GM18498 (cell line): Measurements from ENCODE around the gene STK40.

Experiments used
- ATAC-seq: cut with Tn5 transposase; IDR thresholded peaks from one replicate; pipeline ENCODE4 v1.9.1; 2021; ENCODE audit warnings: mild to moderate bottlenecking, moderate library complexity; ENCODE audit not compliant: unreplicated experiment

STK40 gene

DNA sequence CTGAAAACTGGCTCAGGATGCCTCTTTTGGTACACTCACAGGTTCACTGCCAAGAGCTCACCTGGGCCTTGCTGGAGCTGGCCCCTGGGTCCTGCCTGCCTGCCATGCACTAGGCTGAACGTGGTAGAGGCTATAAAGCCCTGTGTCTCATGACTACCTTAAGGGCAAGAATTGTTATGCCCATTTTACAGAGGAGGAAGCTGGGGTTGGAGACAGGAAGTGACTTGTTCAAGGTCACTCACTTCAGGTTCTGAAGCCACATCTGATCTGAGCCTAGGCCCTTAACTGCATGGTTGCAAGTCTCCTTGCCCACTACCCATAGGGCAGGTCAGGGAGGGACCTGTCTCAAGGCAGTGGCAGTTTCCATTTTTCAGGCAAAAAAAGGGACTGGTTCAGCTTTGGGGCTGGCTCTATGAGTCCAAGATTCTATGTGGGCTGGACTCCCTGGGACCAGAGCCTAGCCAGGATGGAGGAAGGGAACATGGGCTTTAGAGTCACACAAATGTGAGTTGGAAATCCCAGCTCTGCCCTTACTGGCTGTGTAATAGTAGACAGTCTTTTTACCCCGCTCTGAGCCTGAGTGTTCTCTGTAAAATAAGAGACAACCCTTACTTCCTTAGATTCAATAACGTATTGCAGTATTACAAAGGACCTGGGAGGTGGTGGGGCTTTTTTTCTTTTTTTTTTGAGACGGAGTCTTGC is 7.8 kb downstream of the STK40 start:
- ATAC-seq = no peak

DNA sequence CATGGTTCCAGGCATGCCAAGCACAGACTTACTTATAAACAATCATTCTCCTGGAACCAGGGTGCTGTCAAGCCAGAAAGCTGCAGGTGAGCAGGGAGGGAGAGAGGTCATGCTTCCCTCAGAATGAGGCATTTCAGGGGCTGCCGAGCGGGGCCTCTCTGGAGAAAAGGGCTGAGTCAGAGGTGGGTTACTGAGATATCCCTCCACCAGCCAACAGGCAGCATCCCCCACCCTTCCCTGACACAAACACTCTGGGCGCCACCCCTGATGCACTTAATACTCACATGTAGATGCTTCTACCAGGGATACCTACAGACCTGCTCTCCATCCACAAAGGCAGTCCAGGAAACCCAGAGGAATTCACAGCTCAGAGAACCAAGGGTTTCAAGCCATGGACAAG is 13.1 kb downstream of the STK40 start:
- no peak for ATAC-seq

DNA sequence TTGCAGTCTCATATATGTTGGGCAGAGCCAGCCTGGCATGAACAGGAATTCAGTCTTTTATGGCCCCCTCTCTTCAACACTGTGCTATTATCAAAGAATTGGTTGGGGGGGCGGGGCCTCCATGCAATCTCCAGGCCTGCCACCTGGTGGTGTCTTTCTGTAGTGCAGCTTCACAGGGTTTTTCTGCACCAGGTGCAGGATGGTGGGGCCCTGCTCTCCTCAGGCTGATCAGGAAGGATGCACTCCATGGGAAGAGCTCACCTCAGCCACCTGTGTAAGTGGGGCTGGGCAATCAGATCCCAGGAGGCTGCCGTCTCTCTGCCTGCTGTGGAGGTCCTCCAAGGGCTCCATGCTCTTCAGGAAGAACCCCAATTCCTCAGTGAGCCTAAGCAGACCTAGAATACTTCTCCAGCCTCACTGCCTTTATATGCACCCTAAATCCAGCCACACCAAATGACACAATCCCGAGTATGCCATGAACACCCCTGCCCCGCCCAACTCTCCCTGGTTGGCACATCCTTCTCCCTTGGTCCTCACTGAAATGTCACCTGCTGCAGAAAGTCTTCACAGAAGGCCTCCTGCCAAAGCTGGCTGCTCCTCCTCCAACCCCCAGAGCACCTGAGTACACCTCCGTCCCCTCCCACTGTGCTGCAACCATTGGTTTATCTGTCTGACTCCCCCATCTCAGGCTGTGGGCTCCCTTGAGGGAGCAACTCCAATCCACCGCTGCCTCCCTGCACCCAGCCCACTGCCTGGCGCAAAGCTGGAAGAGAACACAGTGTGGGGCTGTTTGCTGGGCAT is 16.5 kb downstream of the STK40 start:
- ATAC-seq = no peak

DNA sequence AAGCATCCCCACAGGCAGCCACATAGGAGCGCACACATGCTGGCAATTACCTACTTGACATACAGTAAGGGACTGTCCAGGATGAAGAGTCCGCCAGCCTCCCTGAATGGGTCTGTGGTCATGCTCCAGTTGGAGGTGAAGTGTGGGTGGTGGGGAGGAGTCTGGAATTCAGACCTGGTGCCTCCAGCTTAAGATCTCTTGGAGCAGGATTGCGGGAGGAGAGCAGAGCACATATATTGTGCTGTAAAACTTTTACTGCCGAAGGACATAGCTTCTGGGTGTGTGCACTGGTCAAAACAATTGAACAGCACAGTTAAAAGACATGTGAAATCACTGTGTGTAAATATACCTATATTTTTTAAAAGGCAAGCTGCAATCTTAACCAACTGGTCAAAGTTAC is 17.9 kb downstream of the STK40 start:
- ATAC-seq = no peak

DNA sequence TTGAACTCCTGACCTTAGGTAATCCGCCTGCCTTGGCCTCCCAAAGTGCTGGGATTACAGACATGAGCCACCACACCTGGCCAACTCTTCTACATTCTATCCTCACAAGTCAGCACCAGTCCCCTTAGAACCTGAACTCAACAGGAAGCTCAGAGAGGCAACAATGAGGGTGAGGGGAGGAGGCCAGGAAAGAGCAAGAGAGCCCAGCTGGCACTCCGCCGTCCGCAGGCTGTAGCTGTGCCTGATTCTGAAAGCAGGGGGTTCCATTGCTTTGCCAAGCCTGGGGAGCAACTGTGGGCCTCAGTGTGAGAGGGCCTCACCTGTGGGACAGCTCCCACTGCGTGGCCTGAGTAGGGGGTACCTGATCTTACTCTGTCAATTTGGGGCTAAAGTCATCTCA is 18.7 kb downstream of the STK40 start:
- no peak for ATAC-seq

DNA sequence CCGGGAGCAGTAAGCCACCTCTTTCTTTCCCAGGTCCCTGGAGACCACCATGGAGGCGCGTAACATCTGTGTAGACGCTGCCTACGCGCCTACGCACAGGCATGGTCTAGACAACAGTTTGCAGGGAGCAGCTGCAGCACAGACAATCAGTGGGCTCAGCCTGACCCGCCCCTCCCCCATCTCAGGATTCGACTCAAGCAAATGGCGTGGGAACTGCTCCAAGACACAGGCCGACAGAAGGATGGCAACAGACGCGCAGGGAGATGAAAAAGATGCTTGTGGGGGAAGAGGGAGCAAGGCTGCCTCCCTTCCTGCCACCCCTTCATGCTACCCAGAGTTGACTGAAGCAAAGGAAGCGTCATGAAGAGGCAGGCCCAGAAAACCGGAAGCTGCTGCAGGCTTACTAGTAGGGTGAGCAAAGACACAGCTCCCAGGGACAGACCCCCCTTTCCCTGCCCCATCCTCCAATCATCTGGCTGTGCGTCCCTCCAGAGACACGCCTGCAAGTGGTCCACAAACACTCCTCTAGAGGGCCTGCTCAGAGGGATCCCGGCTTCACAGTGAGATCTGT is 19.5 kb downstream of the STK40 start:
- ATAC-seq = no peak

DNA sequence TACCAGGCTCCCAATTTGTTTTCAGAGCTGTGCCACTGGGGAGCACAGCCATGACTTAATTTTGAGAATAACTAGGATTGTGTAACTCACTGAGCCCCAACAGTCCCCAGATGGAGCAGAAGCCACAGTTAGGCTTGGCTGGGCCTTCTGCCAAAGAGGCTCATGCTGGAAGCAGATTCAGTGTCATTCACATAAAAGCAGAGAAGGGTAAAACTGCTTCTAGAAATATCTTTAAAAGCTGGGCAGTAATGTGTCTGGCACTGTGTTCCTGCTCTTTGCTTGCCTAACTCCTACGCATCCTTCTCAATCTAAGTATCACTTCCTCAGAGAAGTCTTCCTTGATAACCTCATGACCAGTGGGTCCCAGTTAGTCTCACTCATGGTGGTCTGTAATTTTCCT is 20.3 kb downstream of the STK40 start:
- ATAC-seq = no peak

DNA sequence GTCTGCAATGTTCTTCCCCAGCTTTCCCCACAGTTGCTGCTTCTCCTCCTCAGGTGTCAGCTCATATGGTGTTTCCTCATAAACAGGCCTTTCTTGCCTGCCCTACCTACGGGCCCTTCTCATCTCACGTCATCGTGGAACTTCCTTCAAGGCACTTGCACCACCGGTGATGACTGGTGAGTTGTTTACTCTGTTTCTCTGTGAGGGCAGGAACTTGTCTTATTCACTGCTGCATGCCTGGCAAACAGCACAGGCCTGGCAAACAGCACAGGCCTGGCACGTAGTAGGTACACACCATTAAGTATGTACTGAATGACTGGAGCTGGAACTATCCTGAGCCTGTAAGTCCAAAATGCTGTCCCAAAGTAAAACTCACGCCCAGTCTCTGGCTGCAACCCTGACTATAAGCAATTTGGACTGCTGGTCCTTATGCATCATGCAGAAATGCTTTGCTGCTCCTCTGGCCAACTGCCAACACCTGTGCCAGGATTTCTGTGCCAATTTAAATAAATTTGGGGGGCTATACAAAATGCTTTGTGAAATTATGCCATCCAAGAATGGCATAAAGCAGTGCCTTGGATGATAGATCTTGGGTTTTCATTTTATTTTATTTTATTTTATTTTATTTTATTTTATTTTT is 25.7 kb downstream of the STK40 start:
- no peak for ATAC-seq

DNA sequence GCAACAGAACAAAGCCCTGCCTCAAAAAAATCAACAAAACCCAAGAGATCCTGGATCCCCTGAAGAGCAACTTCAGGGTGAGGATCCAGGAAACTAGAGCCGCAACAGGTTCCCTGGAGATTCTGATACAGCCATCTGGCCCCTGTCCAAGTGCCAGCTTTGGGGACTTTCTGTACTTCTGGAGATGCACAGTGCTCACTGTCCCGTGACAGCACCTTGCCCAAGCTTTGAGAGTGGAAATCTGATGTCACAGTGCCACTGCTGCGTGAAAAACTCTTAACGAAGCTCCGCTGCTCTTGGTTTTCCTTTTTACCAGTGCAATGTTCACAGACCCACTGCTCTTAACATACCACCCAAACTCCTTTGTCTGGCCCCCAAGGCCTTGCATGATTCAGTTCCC is 26.3 kb downstream of the STK40 start:
- no peak for ATAC-seq

DNA sequence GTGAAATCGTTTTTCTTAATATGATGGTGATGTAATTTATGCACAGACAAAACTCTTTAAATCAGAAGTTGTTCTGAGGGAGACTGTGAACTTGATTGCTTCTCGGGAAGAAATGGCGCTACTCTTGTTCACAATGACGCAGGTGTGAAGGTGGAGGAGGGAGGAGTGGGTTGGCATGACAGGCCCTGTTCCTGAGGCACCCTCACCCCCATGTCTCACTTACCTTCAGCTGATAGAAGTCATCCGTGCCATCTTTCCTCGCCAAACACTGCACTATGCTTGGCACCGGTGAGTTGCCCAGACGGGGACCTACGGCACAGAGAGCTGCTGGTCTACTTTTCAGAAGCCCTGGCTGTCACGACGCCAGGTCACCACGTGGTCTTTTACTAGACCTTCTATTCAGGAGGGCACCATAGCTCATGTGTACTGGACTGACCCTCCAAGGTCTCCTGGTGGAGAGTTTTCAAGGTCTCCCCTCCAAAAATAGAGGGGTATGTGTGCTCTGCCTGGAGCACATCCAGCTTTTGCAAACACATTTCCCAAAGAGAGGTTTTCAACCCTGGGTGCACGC is 27.1 kb downstream of the STK40 start:
- ATAC-seq = no peak

DNA sequence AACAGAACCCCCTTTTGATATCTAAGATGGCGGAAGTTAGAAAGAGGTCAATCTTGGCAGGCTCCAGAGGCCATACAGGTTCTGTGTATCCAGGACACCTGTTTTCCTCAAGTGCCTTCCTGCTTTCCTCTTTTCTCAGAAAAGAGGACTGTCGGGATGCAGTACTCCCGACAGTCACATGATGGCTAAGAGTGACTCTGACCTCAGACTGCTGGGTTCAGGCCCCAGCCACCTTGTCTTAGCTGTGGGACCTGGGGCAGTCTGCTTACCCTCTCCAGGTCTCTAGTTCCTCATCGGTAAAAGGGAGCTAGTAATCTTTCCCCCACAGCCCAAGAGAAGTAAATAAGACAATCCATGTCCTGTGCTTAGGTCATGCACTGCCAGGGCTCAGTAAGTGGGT is 29.9 kb downstream of the STK40 start:
- no peak for ATAC-seq

DNA sequence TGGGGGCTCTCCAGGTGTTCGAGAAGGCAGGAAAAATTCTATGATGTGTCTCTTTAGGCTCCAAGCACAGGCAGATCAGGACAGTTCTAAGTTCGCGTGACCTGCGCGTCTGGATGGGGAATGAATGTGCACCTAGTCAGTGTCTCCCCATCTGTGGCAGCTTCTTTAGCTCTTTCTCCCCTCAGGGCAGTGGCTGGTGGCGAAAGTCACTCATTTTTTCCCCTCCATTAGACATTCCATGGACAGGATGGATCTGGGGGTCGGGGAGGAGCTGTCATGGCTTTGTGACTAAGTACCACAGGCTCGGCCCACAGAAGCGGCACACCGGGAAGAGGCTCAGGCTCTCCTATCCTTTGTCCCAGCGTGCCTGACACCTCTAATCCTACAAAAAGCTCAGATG is 31.2 kb downstream of the STK40 start:
- no peak for ATAC-seq

DNA sequence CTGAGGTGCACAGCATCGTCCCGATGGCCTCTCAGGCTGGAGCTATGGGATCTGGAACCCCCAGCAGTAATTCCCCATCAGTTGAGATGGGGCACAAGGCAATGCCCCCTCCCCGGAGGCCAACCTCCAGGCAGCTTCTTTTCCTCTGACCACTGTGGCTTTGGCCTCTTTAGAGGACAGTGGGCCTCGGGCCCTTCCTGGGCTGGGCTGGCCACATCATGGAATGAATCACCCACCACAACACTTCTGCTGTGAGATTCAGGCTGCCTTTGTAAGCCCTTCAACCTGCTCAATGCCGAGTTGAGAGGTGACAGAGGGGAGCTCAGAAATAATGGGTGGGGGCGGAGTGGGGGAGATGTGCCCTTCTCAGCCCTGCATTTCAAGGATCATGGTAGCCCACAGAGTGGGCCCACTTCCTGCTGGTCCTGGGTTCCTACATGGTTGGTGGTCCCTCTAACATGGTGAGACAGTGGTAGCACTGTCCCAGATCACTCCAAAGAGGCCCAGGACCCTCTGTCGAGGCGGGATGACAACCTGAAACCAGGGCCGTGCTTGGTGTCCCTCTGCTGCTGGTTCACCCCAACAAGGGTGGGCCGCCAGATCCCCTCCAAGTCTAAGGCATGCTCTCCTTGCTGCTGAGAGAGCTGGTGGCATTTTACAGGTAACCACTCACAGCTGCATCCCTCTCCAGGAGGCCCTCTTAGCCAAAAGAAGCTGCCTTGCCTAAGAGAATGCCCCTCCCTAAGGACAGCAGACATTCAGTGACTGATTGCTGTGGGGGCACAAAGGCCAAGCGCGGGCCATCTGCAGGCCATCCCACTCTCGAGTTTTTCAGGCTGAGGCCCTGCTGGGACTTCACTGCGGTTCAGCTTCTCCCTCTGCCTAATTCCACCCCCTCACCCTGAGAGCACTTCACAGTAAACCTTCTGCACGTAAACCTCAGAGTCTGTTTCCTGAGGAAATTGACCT is 32.5 kb downstream of the STK40 start:
- ATAC-seq = no peak

DNA sequence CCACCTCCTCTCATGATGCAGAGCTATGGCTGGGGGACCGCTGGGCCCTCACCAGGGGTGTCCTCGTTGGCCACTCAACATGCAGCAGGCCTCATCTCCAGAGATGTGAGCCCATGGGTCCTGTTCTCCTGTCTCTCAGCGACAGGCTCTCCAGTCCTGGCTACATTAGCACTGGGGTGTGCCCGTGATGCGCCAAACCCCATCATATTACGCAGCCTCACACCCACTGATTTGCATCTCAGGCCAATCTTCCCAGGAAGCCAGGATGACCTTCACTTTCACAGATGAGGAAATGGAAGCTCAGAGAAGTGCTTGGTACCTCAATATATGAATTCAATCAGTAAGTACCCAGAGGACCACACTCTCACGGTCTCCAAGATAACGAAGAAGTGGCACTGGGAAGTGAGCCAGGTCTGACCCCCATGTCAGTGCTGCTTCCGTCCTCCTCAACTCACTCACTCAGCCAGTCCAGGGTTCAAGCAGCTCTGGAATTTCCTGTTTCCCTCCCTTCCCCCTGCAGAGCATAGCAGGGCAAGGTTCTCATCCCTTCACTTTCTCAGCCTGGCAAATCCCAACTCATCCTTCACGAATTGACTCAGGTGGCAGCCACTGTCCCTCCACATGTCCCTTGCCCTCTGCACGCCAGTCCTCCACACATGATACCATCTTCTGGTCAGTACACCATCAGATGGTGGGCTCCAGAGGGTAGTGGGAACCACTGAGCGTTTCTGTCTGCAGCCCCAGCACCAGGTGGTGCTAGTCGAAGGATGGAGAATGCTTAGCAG is 33.4 kb downstream of the STK40 start:
- no peak for ATAC-seq

DNA sequence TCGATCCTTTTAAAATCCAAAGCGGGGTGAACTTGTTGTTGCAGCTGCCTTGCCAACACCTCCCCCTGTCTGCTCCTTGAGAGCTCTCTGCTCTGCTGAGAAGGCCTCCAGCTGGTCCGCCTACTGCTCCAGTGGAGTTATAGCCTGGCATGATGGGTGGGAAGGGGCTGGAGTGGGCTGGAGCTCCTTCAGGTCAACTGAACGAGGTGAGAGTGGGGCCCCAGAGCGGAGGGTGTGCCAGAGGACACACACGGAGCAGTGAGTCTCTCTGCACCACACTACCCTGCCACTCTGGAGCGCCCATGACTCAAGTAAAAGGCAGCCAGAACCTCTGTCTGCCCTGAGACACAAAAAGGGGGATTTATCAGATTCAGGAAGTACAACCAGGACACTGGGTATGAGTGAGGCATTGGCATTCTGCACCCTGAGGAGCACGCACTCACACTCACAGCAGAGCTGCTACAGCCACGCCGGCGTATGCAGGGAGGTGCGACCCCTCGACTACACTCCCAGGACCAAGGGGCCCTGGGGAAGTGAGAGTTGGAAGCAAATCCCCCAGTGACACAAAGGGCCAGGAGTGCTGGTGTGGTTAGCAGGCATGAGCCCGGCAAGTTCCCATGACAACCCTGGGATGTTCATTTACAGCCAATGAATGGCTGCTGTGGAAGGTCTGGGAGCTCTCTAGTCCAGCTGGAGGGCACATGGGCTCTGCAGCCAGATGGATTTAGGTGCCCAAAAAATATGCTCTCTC is 34.3 kb downstream of the STK40 start:
- ATAC-seq = no peak

DNA sequence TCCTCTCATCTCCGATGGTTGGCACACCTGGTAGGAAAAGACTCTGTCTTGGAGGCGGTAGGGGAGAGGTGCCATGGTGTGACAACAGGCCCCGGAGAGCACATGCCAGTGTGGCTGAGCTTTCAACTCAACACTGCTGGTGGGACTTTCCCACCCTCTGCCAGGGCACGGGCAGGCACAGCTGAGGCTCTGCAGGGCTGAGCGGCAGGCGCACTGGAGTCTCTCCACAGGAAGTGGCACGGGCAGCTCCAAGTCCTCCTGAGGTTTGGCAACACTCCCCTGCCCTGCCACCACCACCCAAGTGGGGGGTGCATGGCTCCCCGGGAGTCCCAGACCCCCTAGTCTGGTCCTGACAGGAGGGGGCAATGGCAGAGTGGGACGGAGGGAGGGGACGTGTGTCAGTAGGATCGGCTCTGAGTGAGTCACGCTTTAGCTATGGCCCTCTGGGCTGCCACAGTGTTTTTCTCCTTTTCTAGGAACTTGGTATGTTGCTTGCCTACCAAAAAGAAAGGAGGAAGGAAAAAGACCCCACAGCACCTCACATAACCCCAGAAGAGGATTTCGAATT is 35.0 kb downstream of the STK40 start:
- ATAC-seq = no peak

DNA sequence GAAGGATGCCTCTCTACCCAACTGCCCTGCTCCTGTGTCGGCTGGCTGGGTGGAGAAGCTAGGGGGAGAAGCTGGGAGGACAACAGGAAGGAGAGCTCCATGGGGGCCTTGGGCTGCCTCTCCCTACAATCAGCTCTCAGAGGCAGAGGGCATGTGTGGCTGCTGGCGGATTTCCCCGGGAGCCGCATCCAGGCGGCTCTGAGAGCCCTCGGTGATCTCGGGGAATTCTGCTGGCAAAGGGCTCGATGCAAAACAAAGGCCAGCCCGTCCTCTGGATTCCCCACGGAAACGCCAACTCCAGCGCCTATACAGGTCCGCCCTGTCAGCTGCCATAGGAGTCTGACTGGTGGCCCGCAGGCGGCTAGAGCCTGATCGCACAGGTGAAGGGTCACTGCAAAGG is 35.9 kb downstream of the STK40 start:
- ATAC-seq = no peak

DNA sequence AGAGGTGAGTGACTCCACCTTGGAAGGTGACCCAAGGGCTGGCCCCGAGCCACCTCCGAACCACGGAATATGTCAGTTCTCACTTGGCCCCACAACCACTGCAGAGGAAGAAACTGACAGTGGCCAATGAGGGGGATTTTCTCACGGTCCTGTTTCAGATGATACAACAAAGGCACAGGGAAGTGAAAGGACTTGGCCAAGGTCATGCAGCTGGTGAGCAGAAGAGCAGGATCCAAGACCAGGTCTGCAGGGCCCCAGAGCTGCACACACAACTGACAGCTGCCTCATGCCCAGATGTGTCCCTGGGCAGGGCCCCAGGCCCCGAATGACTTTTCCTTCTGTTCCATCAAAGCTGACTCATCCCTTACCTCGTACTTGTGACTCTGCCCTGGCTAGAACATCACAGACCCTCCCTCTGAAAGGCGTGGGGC is 36.5 kb downstream of the STK40 start:
- peak; percentile 62 for ATAC-seq
